ENCODE data around the gene EDIL3.
"Not testable (repeated sequence)": the region's sequence is repeated elsewhere in the genome, so short reads cannot be mapped to it uniquely, and the experiment has no call there.

The EDIL3 gene

DNA sequence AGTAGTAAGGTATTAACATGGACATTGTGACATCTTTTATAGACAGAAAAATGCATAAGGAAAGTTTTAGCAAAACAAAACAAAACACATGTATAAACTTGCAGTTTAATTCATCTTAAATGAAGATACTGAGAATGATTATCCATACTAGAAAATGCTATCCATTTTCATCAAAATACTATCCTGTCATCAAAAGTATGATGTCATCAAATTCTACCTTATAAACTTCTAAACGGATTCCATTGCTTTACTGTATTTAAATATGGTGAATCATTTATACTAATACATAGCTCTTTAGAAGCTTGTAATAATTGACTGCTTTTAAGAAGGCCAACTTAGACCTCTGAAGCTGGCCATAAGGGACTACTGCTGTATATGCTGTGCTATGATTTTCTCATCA lies 221.0 kb downstream of the EDIL3 start:
- Histone ChIP-seq H3F3A (ENCODE audit: control insufficient read depth, insufficient read depth) (no peaks in the 10 kb centered on the region), H3K9me2 (replicated peaks; ENCODE audit: control insufficient read depth, low read length) (no peaks in the 10 kb centered on the region), H3K36me3 (ENCODE audit: control insufficient read depth, low read length) (no peaks in the 10 kb centered on the region), H4K20me1 (ENCODE audit: control insufficient read depth, insufficient read depth, low read depth, low read length) (no peaks in the 10 kb centered on the region), H3K27ac (ENCODE audit: low read depth, low read length) (no peak overlapping the region), H3K4me3 (ENCODE audit: low read length) (no peak overlapping the region), H3K4me2 (ENCODE audit: low read length) (no peak overlapping the region), H3K4me1 (ENCODE audit: control insufficient read depth, low read length) (no peaks in the 10 kb centered on the region), H3K27me3 (ENCODE audit: control insufficient read depth, low read length) (no peaks in the 10 kb centered on the region), H3K9me3 (ENCODE audit: control insufficient read depth, insufficient read depth, low read length) (no peaks in the 10 kb centered on the region), H3K79me2 (ENCODE audit: control insufficient read depth, low read length) (no peaks in the 10 kb centered on the region)
- no peak for TF ChIP-seq EZH2phosphoT487 (IDR thresholded peaks at IDR 0.05; ENCODE audit: borderline replicate concordance, low read length)
- TF ChIP-seq, protein P1, sequence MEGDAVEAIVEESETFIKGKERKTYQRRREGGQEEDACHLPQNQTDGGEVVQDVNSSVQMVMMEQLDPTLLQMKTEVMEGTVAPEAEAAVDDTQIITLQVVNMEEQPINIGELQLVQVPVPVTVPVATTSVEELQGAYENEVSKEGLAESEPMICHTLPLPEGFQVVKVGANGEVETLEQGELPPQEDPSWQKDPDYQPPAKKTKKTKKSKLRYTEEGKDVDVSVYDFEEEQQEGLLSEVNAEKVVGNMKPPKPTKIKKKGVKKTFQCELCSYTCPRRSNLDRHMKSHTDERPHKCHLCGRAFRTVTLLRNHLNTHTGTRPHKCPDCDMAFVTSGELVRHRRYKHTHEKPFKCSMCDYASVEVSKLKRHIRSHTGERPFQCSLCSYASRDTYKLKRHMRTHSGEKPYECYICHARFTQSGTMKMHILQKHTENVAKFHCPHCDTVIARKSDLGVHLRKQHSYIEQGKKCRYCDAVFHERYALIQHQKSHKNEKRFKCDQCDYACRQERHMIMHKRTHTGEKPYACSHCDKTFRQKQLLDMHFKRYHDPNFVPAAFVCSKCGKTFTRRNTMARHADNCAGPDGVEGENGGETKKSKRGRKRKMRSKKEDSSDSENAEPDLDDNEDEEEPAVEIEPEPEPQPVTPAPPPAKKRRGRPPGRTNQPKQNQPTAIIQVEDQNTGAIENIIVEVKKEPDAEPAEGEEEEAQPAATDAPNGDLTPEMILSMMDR (IDR thresholded peaks at IDR 0.05; ENCODE audit: low read depth, low read length, poor library complexity, severe bottlenecking) = no peak

DNA sequence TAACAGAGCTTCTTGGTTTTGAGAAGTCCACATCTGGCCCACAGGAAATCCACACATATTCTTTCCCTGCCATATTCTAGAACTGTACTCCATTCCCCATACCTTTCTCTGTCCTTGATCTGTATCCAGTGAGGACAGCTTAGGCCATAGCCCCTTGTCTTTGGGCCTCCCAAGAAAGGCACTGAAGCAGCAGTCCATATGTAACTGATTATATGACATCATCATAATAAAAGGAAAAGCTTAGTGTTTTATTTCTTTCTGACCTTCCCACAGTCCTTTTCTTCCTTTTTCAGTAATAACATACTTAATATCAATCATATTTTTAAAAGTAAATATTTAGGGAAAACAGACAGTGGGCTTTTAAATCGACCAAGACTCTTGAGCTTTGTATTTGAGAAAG lies 222.0 kb downstream of the EDIL3 start:
- H4K20me1 ChIP-seq (ENCODE audit: control insufficient read depth, insufficient read depth, low read depth, low read length) = no peaks in the 10 kb centered on the region
- no peak overlapping the region for H3K4me2 ChIP-seq (ENCODE audit: low read length)
- H3K4me3 ChIP-seq (ENCODE audit: low read length) = no peak overlapping the region

DNA sequence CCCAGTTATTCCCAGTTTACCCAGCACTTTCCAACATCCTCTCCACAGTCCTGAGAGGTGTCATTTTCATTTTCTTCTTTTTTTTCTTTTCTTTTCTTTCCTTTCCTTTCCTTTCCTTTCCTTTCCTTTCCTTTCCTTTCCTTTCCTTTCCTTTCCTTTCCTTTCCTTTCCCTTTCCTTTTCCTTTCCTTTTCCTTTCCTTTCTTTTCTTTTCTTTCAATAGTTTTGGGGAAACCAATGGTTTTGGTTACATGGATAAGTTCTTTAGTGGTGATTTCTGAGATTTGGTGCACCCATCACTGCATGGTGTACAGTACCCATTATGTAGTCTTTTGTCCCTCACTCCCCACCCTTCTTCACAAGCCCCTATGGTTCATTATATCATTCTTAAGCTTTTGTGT lies 224.0 kb downstream of the EDIL3 start:
- H4K20me1 ChIP-seq (ENCODE audit: control insufficient read depth, insufficient read depth, low read depth, low read length); H3F3A ChIP-seq (ENCODE audit: control insufficient read depth, insufficient read depth): not testable (repeated sequence)

More for the DNA sequence above, 222.0 kb downstream of the EDIL3 start:
- Histone ChIP-seq H3K9me2 (replicated peaks; ENCODE audit: control insufficient read depth, low read length) (no peaks in the 10 kb centered on the region), H3K4me1 (ENCODE audit: control insufficient read depth, low read length) (no peaks in the 10 kb centered on the region), H3F3A (ENCODE audit: control insufficient read depth, insufficient read depth) (no peaks in the 10 kb centered on the region), H3K27me3 (ENCODE audit: control insufficient read depth, low read length) (no peaks in the 10 kb centered on the region), H3K79me2 (ENCODE audit: control insufficient read depth, low read length) (no peaks in the 10 kb centered on the region), H3K27ac (ENCODE audit: low read depth, low read length) (no peak overlapping the region), H3K9me3 (ENCODE audit: control insufficient read depth, insufficient read depth, low read length) (no peaks in the 10 kb centered on the region), H3K36me3 (ENCODE audit: control insufficient read depth, low read length) (no peaks in the 10 kb centered on the region)
- no peak for TF ChIP-seq EZH2phosphoT487 (IDR thresholded peaks at IDR 0.05; ENCODE audit: borderline replicate concordance, low read length)

DNA sequence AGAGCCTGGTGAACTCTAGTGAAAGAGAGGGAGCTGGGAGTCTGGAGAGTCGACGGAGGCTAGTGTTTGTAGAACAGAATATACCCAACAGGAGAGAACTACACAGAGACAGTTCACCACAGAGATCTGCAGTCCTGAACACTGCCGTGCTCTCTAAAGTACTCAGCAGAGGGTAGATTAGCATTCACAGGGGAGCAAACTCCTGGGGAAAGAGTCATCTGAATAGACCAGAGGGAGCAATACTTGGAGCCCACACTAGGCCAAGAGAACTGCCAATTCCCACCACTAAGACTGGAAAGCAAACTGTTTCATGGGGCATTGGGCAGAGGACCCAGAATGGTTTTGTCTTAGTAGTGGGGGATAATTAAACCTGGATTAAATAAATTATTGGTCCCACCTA lies 235.6 kb downstream of the EDIL3 start:
- TF ChIP-seq EZH2phosphoT487 (IDR thresholded peaks at IDR 0.05; ENCODE audit: borderline replicate concordance, low read length) = no peak
- TF ChIP-seq, protein P1 (IDR thresholded peaks at IDR 0.05; ENCODE audit: low read depth, low read length, poor library complexity, severe bottlenecking) = no peak

More for the DNA sequence above, 224.0 kb downstream of the EDIL3 start:
- H3K4me3 ChIP-seq (ENCODE audit: low read length); H3K9me3 ChIP-seq (ENCODE audit: control insufficient read depth, insufficient read depth, low read length); H3K27ac ChIP-seq (ENCODE audit: low read depth, low read length); H3K9me2 ChIP-seq (replicated peaks; ENCODE audit: control insufficient read depth, low read length); H3K79me2 ChIP-seq (ENCODE audit: control insufficient read depth, low read length); H3K4me2 ChIP-seq (ENCODE audit: low read length); H3K27me3 ChIP-seq (ENCODE audit: control insufficient read depth, low read length); H3K36me3 ChIP-seq (ENCODE audit: control insufficient read depth, low read length); H3K4me1 ChIP-seq (ENCODE audit: control insufficient read depth, low read length): not testable (repeated sequence)

More for the DNA sequence above, 235.6 kb downstream of the EDIL3 start:
- H3K4me2 ChIP-seq (ENCODE audit: low read length) = no peak overlapping the region
- H3K4me1 ChIP-seq (ENCODE audit: control insufficient read depth, low read length) = no peaks in the 10 kb centered on the region
- no peaks in the 10 kb centered on the region for H3K27me3 ChIP-seq (ENCODE audit: control insufficient read depth, low read length)
- H3K36me3 ChIP-seq (ENCODE audit: control insufficient read depth, low read length) = no peaks in the 10 kb centered on the region
- H4K20me1 ChIP-seq (ENCODE audit: control insufficient read depth, insufficient read depth, low read depth, low read length) = no peaks in the 10 kb centered on the region
- no peaks in the 10 kb centered on the region for H3K9me2 ChIP-seq (replicated peaks; ENCODE audit: control insufficient read depth, low read length)
- no peak overlapping the region for H3K27ac ChIP-seq (ENCODE audit: low read depth, low read length)
- H3K79me2 ChIP-seq (ENCODE audit: control insufficient read depth, low read length) = no peaks in the 10 kb centered on the region
- no peak overlapping the region for H3K4me3 ChIP-seq (ENCODE audit: low read length)
- no peaks in the 10 kb centered on the region for H3K9me3 ChIP-seq (ENCODE audit: control insufficient read depth, insufficient read depth, low read length)
- H3F3A ChIP-seq (ENCODE audit: control insufficient read depth, insufficient read depth) = no peaks in the 10 kb centered on the region

Measured in DOHH2 (cell line).